Endodermal cell (in vitro differentiated cells): ENCODE measurements around the gene CDH26. TPM values are rescaled to one million over a fixed set of nuclear protein-coding genes. Genes with fewer than 3 reads are reported as not detected.
"Not testable (repeated sequence)": the region's sequence is repeated elsewhere in the genome, so short reads cannot be mapped to it uniquely, and the experiment has no call there.

Experiments
- DNase-seq: peaks from one replicate; pipeline ENCODE4 v3.0.0-alpha.2; 2017
- H3K27ac ChIP-seq: 2 replicates; pipeline ENCODE4 v1.5.1; 2013; ENCODE audit warnings: mild to moderate bottlenecking, low read depth, low read length, moderate library complexity
- H3K27me3 ChIP-seq: 2 replicates; pipeline ENCODE4 v1.6.1; 2013; ENCODE audit warnings: mild to moderate bottlenecking, low read length, moderate library complexity; ENCODE audit not compliant: insufficient read depth, control insufficient read depth, poor library complexity, severe bottlenecking
- H3K36me3 ChIP-seq: 2 replicates; pipeline ENCODE4 v1.7.0; 2013; ENCODE audit warnings: mild to moderate bottlenecking, low read length, moderate library complexity; ENCODE audit not compliant: control insufficient read depth, insufficient read depth
- H3K4me1 ChIP-seq: one replicate; pipeline ENCODE4 v1.7.0; 2013; ENCODE audit warnings: low read length; ENCODE audit not compliant: control insufficient read depth, insufficient read depth
- H3K4me3 ChIP-seq: 2 replicates; pipeline ENCODE4 v1.5.1; 2013; ENCODE audit warnings: mild to moderate bottlenecking, low read length, moderate library complexity
- H3K9ac ChIP-seq: 2 replicates; pipeline ENCODE4 v1.6.1; 2013; ENCODE audit warnings: mild to moderate bottlenecking, low read length, moderate library complexity; ENCODE audit not compliant: poor library complexity, severe bottlenecking; ENCODE audit errors: extremely low read depth
- H3K9me3 ChIP-seq: 2 replicates; pipeline ENCODE4 v1.6.1; 2013; ENCODE audit warnings: mild to moderate bottlenecking, low read length, moderate library complexity; ENCODE audit not compliant: control insufficient read depth
- H3K27ac Mint-ChIP-seq: 2 replicates; pipeline ENCODE4 v1.8.0; 2020; ENCODE audit warnings: mixed read lengths
- H3K27me3 Mint-ChIP-seq: 2 replicates; pipeline ENCODE4 v1.8.0; 2021; ENCODE audit warnings: mild to moderate bottlenecking, mixed read lengths; ENCODE audit not compliant: insufficient read depth
- H3K36me3 Mint-ChIP-seq: 2 replicates; pipeline ENCODE4 v1.8.0; 2020; ENCODE audit warnings: low read depth, mixed read lengths
- H3K4me1 Mint-ChIP-seq: 2 replicates; pipeline ENCODE4 v1.8.0; 2020; ENCODE audit warnings: mixed read lengths
- H3K4me3 Mint-ChIP-seq: 2 replicates; pipeline ENCODE4 v1.8.0; 2020; ENCODE audit warnings: mild to moderate bottlenecking, moderate library complexity, mixed read lengths
- H3K9me3 Mint-ChIP-seq: 2 replicates; pipeline ENCODE4 v1.8.0; 2020; ENCODE audit warnings: mild to moderate bottlenecking, mixed read lengths
- CTCF ChIP-seq: fragments of 200-600 bp; sonication (generic); conservative IDR thresholded peaks from 2 replicates; pipeline ENCODE4 v1.5.0; 2021; ENCODE audit warnings: antibody characterized with exemption, mild to moderate bottlenecking
- WGBS, 2 experiments: methylation state at CpG; one replicate each; pipeline versions ENCODE4 v1.1.5 to v1.1.7; 2013; ENCODE audit warnings: missing lambda C conversion rate in 2 of 2, mixed read lengths in 1 of 2; ENCODE audit not compliant: insufficient coverage in 1 of 2, insufficient read length in 1 of 2; 5-methylcytosine and 5-hydroxymethylcytosine counted together
- total RNA-seq, 2 donors: library from RNA; stranded (reverse); fragmentation: NEBNext Ultra II Directional in 1 of 2; extraction: Animal tissue kit (Norgen Biotek cat#: 25700) in 1 of 2; gene quantifications; 2 replicates in 1 of 2; 3 replicates in 1 of 2; pipeline ENCODE4 v1.2.1, GENCODE V29; 2021

CDH26 gene
- total RNA-seq, 2 donors from 2014 or later: 0.97 to 2.0 TPM

- Mint-ChIP-seq H3K27ac (peak overlapping the region; percentile 88), H3K36me3 (no peaks in the 10 kb centered on the region), H3K9me3 (peaks cover 10% of the 10 kb centered on the region), H3K4me3 (peak overlapping the region; percentile 33), H3K27me3 (peaks cover 10% of the 10 kb centered on the region), H3K4me1 (peaks cover 44% of the 10 kb centered on the region)
- H3K27ac ChIP-seq: no peak overlapping the region
- no peak overlapping the region for H3K9ac ChIP-seq
- H3K9me3 ChIP-seq: peaks cover 9% of the 10 kb centered on the region
- WGBS, 2 experiments: 93 to 100% methylated on average over 8 of the region's 8 CpGs
- H3K36me3 ChIP-seq: no peaks in the 10 kb centered on the region
- DNase-seq: peak; percentile 34
- no peak overlapping the region for H3K4me3 ChIP-seq
- TF ChIP-seq CTCF: no peak
- no peaks in the 10 kb centered on the region for H3K27me3 ChIP-seq
- H3K4me1 ChIP-seq: peaks cover 22% of the 10 kb centered on the region
Observed at GRCh38 chr20:60040471-60041162, 82.4 kb downstream of the CDH26 start.

- peaks cover 48% of the 10 kb centered on the region for H3K4me1 Mint-ChIP-seq
- peaks cover 25% of the 10 kb centered on the region for H3K4me1 ChIP-seq
- peak overlapping the region; percentile 33 for H3K4me3 Mint-ChIP-seq
- H3K9me3 Mint-ChIP-seq, H3K36me3 Mint-ChIP-seq, H3K27ac ChIP-seq, H3K4me3 ChIP-seq, H3K9ac ChIP-seq, H3K27me3 ChIP-seq, H3K36me3 ChIP-seq, H3K9me3 ChIP-seq: not testable (repeated sequence)
- peak; percentile 61 for DNase-seq
- H3K27me3 Mint-ChIP-seq: peaks cover 17% of the 10 kb centered on the region
- 59 to 67% methylated on average over 2 to 7 of the region's 8 CpGs for WGBS, 2 experiments
- peak overlapping the region; percentile 88 for H3K27ac Mint-ChIP-seq
Observed at GRCh38 chr20:60041436-60042165, 83.4 kb downstream of the CDH26 start.

GRCh38 chr20:60043435-60043834, 85.2 kb downstream of the CDH26 start:
- H3K4me1 Mint-ChIP-seq: peaks cover 47% of the 10 kb centered on the region
- H3K36me3 ChIP-seq: no peaks in the 10 kb centered on the region

More at GRCh38 chr20:60043435-60043834, 85.2 kb downstream of the CDH26 start:
- Mint-ChIP-seq H3K27ac (no peak overlapping the region), H3K36me3 (no peaks in the 10 kb centered on the region), H3K4me3 (no peak overlapping the region), H3K9me3 (peaks cover 5% of the 10 kb centered on the region), H3K27me3 (peaks cover 32% of the 10 kb centered on the region)
- no peaks in the 10 kb centered on the region for H3K27me3 ChIP-seq
- H3K27ac ChIP-seq: no peak overlapping the region
- H3K4me1 ChIP-seq: peaks cover 25% of the 10 kb centered on the region
- no peak for TF ChIP-seq CTCF
- peaks cover 8% of the 10 kb centered on the region for H3K9me3 ChIP-seq
- WGBS, 2 experiments: 97% methylated on average over 3 of the region's 3 CpGs; no CpG with 5 or more reads in 1 of the 2 experiments
- peak; percentile 27 for DNase-seq
- no peak overlapping the region for H3K9ac ChIP-seq
- no peak overlapping the region for H3K4me3 ChIP-seq
